ENCODE data around the gene MRPL24. TPM values are rescaled to one million over a fixed set of nuclear protein-coding genes. Genes with fewer than 3 reads are reported as not detected.

MRPL24 gene
- total RNA-seq, 1 experiment from 2014 or later = 27.3 TPM

- H2BK20ac ChIP-seq (ENCODE audit: low read depth, low read length, poor library complexity, severe bottlenecking) = no peak overlapping the region
- TF ChIP-seq CTCF (conservative IDR thresholded peaks at IDR 0.05) = no peak
- no peak overlapping the region for H4K5ac ChIP-seq (ENCODE audit: insufficient read length, low read depth, low read length)
- Mint-ChIP-seq H3K9me3 (no peaks in the 10 kb centered on the region), H3K36me3 (ENCODE audit: insufficient read depth in 1 of 3, low read depth in 3 of 3) (peaks cover 0 to 12% (median 4%) of the 10 kb centered on the region in 3 experiments; a peak in 4 of 7 replicates), H3K4me1 (peaks cover 56 to 66% of the 10 kb centered on the region in 2 experiments), H3K27ac (no peak overlapping the region; a peak in 1 of 7 replicates), H3K27me3 (ENCODE audit: low read depth) (peaks cover 3% of the 10 kb centered on the region), H3K4me3 (no peak overlapping the region)
- H4K8ac ChIP-seq (replicated peaks; ENCODE audit: insufficient read length, low read depth, low read length) = no peak overlapping the region
- no peak overlapping the region for H3K56ac ChIP-seq (ENCODE audit: insufficient read length, low read depth, low read length)
- H2BK15ac ChIP-seq (ENCODE audit: low read depth, low read length) = no peak overlapping the region
- no peak overlapping the region for H3K9ac ChIP-seq (ENCODE audit: extremely low read depth, insufficient read length, low read length)
- no peaks in the 10 kb centered on the region for H3K79me2 ChIP-seq (ENCODE audit: insufficient read depth, low read length)
- H3K4me1 ChIP-seq (ENCODE audit: insufficient read depth, low read length) = peaks cover 11% of the 10 kb centered on the region; the same call in 1 of the 2 replicates
- H2AK5ac ChIP-seq (ENCODE audit: insufficient read length, low read length) = no peak overlapping the region
- H4K20me1 ChIP-seq (ENCODE audit: control insufficient read depth, insufficient read depth, insufficient read length) = no peaks in the 10 kb centered on the region
- no peaks in the 10 kb centered on the region for H3K9me3 ChIP-seq (ENCODE audit: control insufficient read depth, low read depth, low read length)
- H3K23ac ChIP-seq (ENCODE audit: insufficient read length, low read depth, low read length) = no peak overlapping the region
- H3K4me2 ChIP-seq (ENCODE audit: insufficient read depth, insufficient read length, low read length) = no peak overlapping the region
- H3K14ac ChIP-seq (ENCODE audit: insufficient read depth, low read length) = no peak overlapping the region
- H2BK12ac ChIP-seq (ENCODE audit: insufficient read length, low read depth, low read length) = no peak overlapping the region
- H3K23me2 ChIP-seq (ENCODE audit: insufficient read length, low read depth, low read length, poor library complexity, severe bottlenecking) = peaks cover 3% of the 10 kb centered on the region
- H3K18ac ChIP-seq (ENCODE audit: insufficient read length, low read depth, low read length) = no peak overlapping the region
- H4K91ac ChIP-seq (ENCODE audit: insufficient read length, low read depth, low read length) = no peak overlapping the region
- no peak overlapping the region for H3K4ac ChIP-seq (ENCODE audit: low read depth, low read length)
- H3T11ph ChIP-seq (ENCODE audit: low read length) = no peak overlapping the region
- no peak overlapping the region for H2BK5ac ChIP-seq (ENCODE audit: insufficient read length, low read length)
- H3K27ac ChIP-seq (ENCODE audit: insufficient read length, low read depth, low read length) = no peak overlapping the region
- no peak overlapping the region for H2AFZ ChIP-seq (ENCODE audit: low read length)
- H3K79me1 ChIP-seq (ENCODE audit: insufficient read depth, low read depth, low read length, poor library complexity, severe bottlenecking) = no peaks in the 10 kb centered on the region
- no peak for DNase-seq
- H3K27me3 ChIP-seq (ENCODE audit: insufficient read depth, low read length) = no peaks in the 10 kb centered on the region
- no CpG with 5 or more reads among the region's 3 CpGs for WGBS (ENCODE audit: extremely low coverage, insufficient read length, low lambda C conversion rate)
- H2BK120ac ChIP-seq (ENCODE audit: low read depth, low read length, poor library complexity, severe bottlenecking) = no peak overlapping the region
Measured at GRCh38 chr1:156712626-156713025, 28.3 kb downstream of the MRPL24 start.
